GM12875 (cell line): ENCODE data around the gene GALNT17.

Source experiments
- H3K4me3 ChIP-seq: one replicate; pipeline ENCODE4 v1.5.1; 2011; ENCODE audit warnings: low read depth, low read length, control low read depth
- CTCF ChIP-seq: IDR thresholded peaks from 2 replicates; pipeline ENCODE4 v1.5.1; 2011; ENCODE audit warnings: low read depth, mild to moderate bottlenecking, control low read depth, inconsistent platforms, low read length, moderate library complexity, borderline replicate concordance; ENCODE audit not compliant: insufficient read depth

GALNT17 gene

DNA sequence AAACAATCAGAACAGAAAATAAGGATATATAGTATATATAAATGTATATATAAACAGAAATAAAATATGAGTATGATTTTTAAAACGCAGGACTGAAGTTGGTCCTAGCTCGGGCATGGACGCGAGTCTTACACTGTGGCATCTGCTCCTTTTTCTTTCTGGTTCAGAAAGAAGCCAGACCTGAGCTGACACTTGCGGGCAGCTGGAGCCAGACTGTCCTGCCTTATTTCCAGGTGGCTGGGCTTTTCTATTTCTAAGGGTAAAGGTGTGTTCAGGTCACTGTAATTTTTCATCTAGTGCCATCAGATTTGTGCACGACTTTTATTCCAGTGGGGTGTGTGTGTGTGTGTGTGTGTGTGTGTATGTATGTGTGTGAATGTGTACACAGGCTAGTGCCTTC, 166.4 kb downstream of the GALNT17 start:
- H3K4me3 ChIP-seq, result no peak overlapping the region
- no peak for TF ChIP-seq CTCF

DNA sequence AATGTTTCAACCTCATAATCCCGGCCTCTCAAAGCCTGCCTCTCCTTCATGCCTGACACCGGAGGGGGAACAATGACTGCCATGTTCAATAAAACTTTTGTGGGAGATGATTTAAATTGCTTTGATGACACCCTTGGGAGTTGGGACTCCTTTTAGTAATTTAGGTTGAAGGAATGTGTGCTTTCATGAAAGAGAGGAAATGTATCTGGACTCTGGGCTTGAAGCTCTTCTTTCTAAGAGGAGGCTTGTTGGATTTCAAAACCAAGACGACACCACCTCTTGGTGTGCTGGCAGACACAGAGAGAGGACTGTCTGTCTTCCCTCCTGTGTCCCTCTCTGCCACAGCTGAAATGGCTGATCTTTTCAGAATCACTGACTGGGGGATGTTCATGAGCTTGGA, 168.1 kb downstream of the GALNT17 start:
- TF ChIP-seq CTCF, result no peak
- no peak overlapping the region for H3K4me3 ChIP-seq

DNA sequence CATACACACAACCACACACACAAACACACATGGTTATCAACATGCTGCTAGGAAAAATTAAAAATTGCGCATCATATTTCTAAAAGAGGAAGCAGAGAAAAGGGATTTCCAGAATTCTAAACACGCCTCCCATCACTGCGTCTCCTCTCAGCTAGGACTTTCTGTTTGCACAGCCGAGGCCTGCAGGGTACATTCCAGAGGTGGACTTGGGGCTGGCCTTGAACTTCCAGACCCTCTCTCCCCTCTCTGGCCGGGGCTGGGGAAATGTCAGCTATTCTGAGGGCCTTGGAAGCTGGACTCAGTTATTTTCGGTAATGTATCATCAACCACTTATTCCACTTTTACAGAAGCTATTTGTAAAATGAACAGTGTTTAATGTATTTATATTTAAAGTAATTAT, 168.7 kb downstream of the GALNT17 start:
- no peak for TF ChIP-seq CTCF
- no peak overlapping the region for H3K4me3 ChIP-seq

DNA sequence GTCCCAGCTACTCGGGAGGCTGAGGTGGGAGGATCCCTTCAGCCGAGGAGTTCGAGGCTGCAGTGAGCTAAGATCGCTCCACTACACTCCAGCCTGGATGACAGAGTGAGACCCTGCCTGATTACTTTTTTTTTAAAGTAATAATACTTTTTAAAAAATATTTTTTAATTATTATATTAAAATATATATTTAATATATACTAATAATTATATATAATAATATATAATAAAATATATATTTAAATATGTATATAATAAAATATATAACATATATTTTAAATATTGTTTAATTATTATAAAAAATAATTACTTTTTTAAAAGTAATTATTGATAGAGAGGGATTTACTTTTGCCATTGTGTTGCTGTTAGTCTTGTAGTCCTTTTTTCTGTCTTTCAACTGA, 169.2 kb downstream of the GALNT17 start:
- no peak overlapping the region for H3K4me3 ChIP-seq
- no peak for TF ChIP-seq CTCF

DNA sequence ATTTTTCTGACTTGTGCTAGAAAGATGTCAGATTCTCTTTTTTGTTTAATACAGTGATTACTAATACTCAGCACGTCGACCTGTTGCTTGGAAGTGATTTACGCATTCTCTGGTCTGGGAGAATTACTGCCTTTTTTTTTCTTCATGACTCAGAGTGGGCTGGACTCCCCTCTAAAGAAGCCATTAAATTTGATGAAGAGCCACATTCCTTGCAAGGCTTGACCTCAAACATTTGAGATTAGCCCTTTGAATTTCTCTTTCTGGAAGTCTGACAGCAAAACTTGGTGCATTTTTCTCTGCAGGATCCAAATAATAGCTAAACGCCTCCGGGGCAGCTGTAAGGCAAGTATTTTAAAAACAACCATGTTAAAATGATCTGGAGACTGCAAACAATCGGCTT, 171.6 kb downstream of the GALNT17 start:
- TF ChIP-seq CTCF, result no peak
- H3K4me3 ChIP-seq, result no peak overlapping the region

DNA sequence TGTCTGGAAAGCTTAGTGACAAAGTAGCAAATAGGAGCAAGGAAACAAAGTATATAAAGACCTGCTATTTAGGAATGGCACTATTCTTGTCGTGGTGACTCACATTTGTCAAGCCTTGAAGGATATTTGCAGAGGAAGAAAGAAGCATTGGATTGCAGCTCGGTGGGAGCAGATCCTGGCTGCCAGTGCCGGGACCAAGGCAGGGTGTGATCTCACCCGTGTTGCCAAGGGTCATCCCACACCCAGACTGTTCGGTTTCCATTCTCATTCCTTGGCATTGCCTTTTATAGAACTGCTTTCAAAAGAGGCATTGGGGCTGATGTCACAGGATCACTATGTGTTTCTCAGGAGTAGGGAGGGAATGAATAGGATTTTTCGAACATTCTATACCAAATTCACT, 176.2 kb downstream of the GALNT17 start:
- no peak overlapping the region for H3K4me3 ChIP-seq
- TF ChIP-seq CTCF, result no peak

DNA sequence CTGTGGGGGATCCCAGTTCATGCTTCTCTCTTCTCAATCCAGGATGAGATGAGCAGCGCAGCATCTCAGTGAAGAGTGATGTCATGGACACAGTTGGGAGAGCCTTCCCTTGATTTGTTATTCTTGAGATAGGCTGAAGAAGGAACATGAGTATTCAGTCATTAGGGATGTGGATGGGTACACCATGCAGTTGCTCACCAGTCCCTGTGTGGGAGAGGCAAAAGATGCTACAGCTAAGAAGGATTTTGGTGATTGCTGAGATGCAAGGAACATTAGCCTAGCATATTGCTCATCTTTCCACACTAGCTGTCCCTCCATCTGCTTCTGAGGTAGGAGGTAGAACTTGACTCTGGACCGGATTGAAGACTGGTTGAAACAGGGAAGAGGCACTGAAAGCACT, 179.6 kb downstream of the GALNT17 start:
- no peak overlapping the region for H3K4me3 ChIP-seq
- no peak for TF ChIP-seq CTCF
